OCI-LY1 (cell line): ENCODE data around the gene CCNY.

Source experiments
- EZH2 ChIP-seq: fragments of 200-600 bp; sonication (generic), shearing (Covaris generic); IDR thresholded peaks from 2 replicates; pipeline ENCODE4 v1.8.0; 2017; ENCODE audit warnings: borderline replicate concordance, mixed run types, mild to moderate bottlenecking, antibody characterized with exemption, low read length, moderate library complexity, mixed read lengths
- TF ChIP-seq, protein P1 (sequence below): fragments of 200-600 bp; sonication (generic), shearing (Covaris generic); IDR thresholded peaks from 2 replicates; pipeline ENCODE4 v1.5.1; 2017; ENCODE audit warnings: mild to moderate bottlenecking, antibody characterized with exemption, low read length, moderate library complexity, mixed read lengths

- TF ChIP-seq, protein P1, sequence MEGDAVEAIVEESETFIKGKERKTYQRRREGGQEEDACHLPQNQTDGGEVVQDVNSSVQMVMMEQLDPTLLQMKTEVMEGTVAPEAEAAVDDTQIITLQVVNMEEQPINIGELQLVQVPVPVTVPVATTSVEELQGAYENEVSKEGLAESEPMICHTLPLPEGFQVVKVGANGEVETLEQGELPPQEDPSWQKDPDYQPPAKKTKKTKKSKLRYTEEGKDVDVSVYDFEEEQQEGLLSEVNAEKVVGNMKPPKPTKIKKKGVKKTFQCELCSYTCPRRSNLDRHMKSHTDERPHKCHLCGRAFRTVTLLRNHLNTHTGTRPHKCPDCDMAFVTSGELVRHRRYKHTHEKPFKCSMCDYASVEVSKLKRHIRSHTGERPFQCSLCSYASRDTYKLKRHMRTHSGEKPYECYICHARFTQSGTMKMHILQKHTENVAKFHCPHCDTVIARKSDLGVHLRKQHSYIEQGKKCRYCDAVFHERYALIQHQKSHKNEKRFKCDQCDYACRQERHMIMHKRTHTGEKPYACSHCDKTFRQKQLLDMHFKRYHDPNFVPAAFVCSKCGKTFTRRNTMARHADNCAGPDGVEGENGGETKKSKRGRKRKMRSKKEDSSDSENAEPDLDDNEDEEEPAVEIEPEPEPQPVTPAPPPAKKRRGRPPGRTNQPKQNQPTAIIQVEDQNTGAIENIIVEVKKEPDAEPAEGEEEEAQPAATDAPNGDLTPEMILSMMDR: no peak
- no peak for TF ChIP-seq EZH2
Measured at GRCh38 chr10:35420827-35421552, 84.7 kb downstream of the CCNY start.
